Endodermal cell (in vitro differentiated cells): ENCODE results near the gene GRIN2A. TPM values are rescaled to one million over a fixed set of nuclear protein-coding genes. Genes with fewer than 3 reads are reported as not detected.

Experiments used
- DNase-seq: peaks from one replicate; pipeline ENCODE4 v3.0.0-alpha.2; 2017
- H3K27ac ChIP-seq: 2 replicates; pipeline ENCODE4 v1.5.1; 2013; ENCODE audit warnings: mild to moderate bottlenecking, low read depth, low read length, moderate library complexity
- H3K27me3 ChIP-seq: 2 replicates; pipeline ENCODE4 v1.6.1; 2013; ENCODE audit warnings: mild to moderate bottlenecking, low read length, moderate library complexity; ENCODE audit not compliant: insufficient read depth, control insufficient read depth, poor library complexity, severe bottlenecking
- H3K36me3 ChIP-seq: 2 replicates; pipeline ENCODE4 v1.7.0; 2013; ENCODE audit warnings: mild to moderate bottlenecking, low read length, moderate library complexity; ENCODE audit not compliant: control insufficient read depth, insufficient read depth
- H3K4me1 ChIP-seq: one replicate; pipeline ENCODE4 v1.7.0; 2013; ENCODE audit warnings: low read length; ENCODE audit not compliant: control insufficient read depth, insufficient read depth
- H3K4me3 ChIP-seq: 2 replicates; pipeline ENCODE4 v1.5.1; 2013; ENCODE audit warnings: mild to moderate bottlenecking, low read length, moderate library complexity
- H3K9ac ChIP-seq: 2 replicates; pipeline ENCODE4 v1.6.1; 2013; ENCODE audit warnings: mild to moderate bottlenecking, low read length, moderate library complexity; ENCODE audit not compliant: poor library complexity, severe bottlenecking; ENCODE audit errors: extremely low read depth
- H3K9me3 ChIP-seq: 2 replicates; pipeline ENCODE4 v1.6.1; 2013; ENCODE audit warnings: mild to moderate bottlenecking, low read length, moderate library complexity; ENCODE audit not compliant: control insufficient read depth
- H3K27ac Mint-ChIP-seq: 2 replicates; pipeline ENCODE4 v1.8.0; 2020; ENCODE audit warnings: mixed read lengths
- H3K27me3 Mint-ChIP-seq: 2 replicates; pipeline ENCODE4 v1.8.0; 2021; ENCODE audit warnings: mild to moderate bottlenecking, mixed read lengths; ENCODE audit not compliant: insufficient read depth
- H3K36me3 Mint-ChIP-seq: 2 replicates; pipeline ENCODE4 v1.8.0; 2020; ENCODE audit warnings: low read depth, mixed read lengths
- H3K4me1 Mint-ChIP-seq: 2 replicates; pipeline ENCODE4 v1.8.0; 2020; ENCODE audit warnings: mixed read lengths
- H3K4me3 Mint-ChIP-seq: 2 replicates; pipeline ENCODE4 v1.8.0; 2020; ENCODE audit warnings: mild to moderate bottlenecking, moderate library complexity, mixed read lengths
- H3K9me3 Mint-ChIP-seq: 2 replicates; pipeline ENCODE4 v1.8.0; 2020; ENCODE audit warnings: mild to moderate bottlenecking, mixed read lengths
- CTCF ChIP-seq: fragments of 200-600 bp; sonication (generic); conservative IDR thresholded peaks from 2 replicates; pipeline ENCODE4 v1.5.0; 2021; ENCODE audit warnings: antibody characterized with exemption, mild to moderate bottlenecking
- WGBS, 2 experiments: methylation state at CpG; one replicate each; pipeline versions ENCODE4 v1.1.5 to v1.1.7; 2013; ENCODE audit warnings: missing lambda C conversion rate in 2 of 2, mixed read lengths in 1 of 2; ENCODE audit not compliant: insufficient coverage in 1 of 2, insufficient read length in 1 of 2; 5-methylcytosine and 5-hydroxymethylcytosine counted together
- total RNA-seq, 2 donors: library from RNA; stranded (reverse); fragmentation: NEBNext Ultra II Directional in 1 of 2; extraction: Animal tissue kit (Norgen Biotek cat#: 25700) in 1 of 2; gene quantifications; 2 replicates in 1 of 2; 3 replicates in 1 of 2; pipeline ENCODE4 v1.2.1, GENCODE V29; 2021

The GRIN2A gene
- total RNA-seq, 2 donors from 2014 or later = 1.2 TPM

- no peak for TF ChIP-seq CTCF
- H3K36me3 Mint-ChIP-seq = no peaks in the 10 kb centered on the region
Observed at GRCh38 chr16:10103700-10104099, 78.5 kb downstream of the GRIN2A start.

GRCh38 chr16:10103118-10103517 is 79.1 kb downstream of the GRIN2A start:
- Histone ChIP-seq H3K9ac (no peak overlapping the region), H3K27me3 (no peaks in the 10 kb centered on the region), H3K4me1 (no peaks in the 10 kb centered on the region), H3K27ac (no peak overlapping the region), H3K36me3 (no peaks in the 10 kb centered on the region), H3K4me3 (no peak overlapping the region), H3K9me3 (peaks cover 6% of the 10 kb centered on the region)
- H3K27ac Mint-ChIP-seq = no peak overlapping the region
- DNase-seq = no peak
- no peaks in the 10 kb centered on the region for H3K4me1 Mint-ChIP-seq
- peaks cover 16% of the 10 kb centered on the region for H3K9me3 Mint-ChIP-seq
- H3K4me3 Mint-ChIP-seq = no peak overlapping the region
- no peak for TF ChIP-seq CTCF
- no peaks in the 10 kb centered on the region for H3K36me3 Mint-ChIP-seq
- H3K27me3 Mint-ChIP-seq = peaks cover 23% of the 10 kb centered on the region

More at GRCh38 chr16:10103700-10104099, 78.5 kb downstream of the GRIN2A start:
- no peak for DNase-seq
- Histone ChIP-seq H3K27me3 (no peaks in the 10 kb centered on the region), H3K9me3 (peaks cover 6% of the 10 kb centered on the region), H3K9ac (no peak overlapping the region), H3K4me3 (no peak overlapping the region), H3K27ac (no peak overlapping the region), H3K4me1 (no peaks in the 10 kb centered on the region), H3K36me3 (no peaks in the 10 kb centered on the region)
- H3K9me3 Mint-ChIP-seq = peaks cover 16% of the 10 kb centered on the region
- WGBS, 2 experiments = 100% methylated on average over 1 of the region's 1 CpG; no CpG with 5 or more reads in 1 of the 2 experiments
- no peaks in the 10 kb centered on the region for H3K4me1 Mint-ChIP-seq
- no peak overlapping the region for H3K4me3 Mint-ChIP-seq
- no peak overlapping the region for H3K27ac Mint-ChIP-seq
- H3K27me3 Mint-ChIP-seq = peaks cover 23% of the 10 kb centered on the region

- Histone ChIP-seq H3K27me3 (no peaks in the 10 kb centered on the region), H3K9ac (no peak overlapping the region), H3K4me1 (no peaks in the 10 kb centered on the region), H3K27ac (no peak overlapping the region), H3K36me3 (no peaks in the 10 kb centered on the region), H3K9me3 (peaks cover 6% of the 10 kb centered on the region), H3K4me3 (no peak overlapping the region)
- H3K36me3 Mint-ChIP-seq = no peaks in the 10 kb centered on the region
- TF ChIP-seq CTCF = peak; percentile 16
- H3K9me3 Mint-ChIP-seq = peaks cover 16% of the 10 kb centered on the region
- H3K4me3 Mint-ChIP-seq = no peak overlapping the region
- no peak overlapping the region for H3K27ac Mint-ChIP-seq
- WGBS, 2 experiments = 72 to 80% methylated on average over 3 to 4 of the region's 4 CpGs
- H3K4me1 Mint-ChIP-seq = peaks cover 3% of the 10 kb centered on the region
- no peak for DNase-seq
- peaks cover 22% of the 10 kb centered on the region for H3K27me3 Mint-ChIP-seq
Observed at GRCh38 chr16:10100829-10101228, 81.4 kb downstream of the GRIN2A start.
